DMS153 treated with DMSO at 0.1 percent for 48 hours (cell line): ENCODE results near the gene DUS4L.

Source experiments
- DNase-seq: peaks from one replicate; lab custom pipeline; 2025; ENCODE audit not compliant: unreplicated experiment; lab: John Stamatoyannopoulos, UW

The DUS4L gene

GRCh38 chr7:107579885-107580715, 16.3 kb downstream of the DUS4L start, which contains the start of gene BCAP29:
TSS of gene BCAP29 (plus strand) at chr7:107580246. CDS start at chr7:107580773, 527 bp downstream.
- peak; percentile 57 for DNase-seq

GRCh38 chr7:107580716-107581383, 17.1 kb downstream of the DUS4L start:
- no peak for DNase-seq

- DNase-seq: no peak
Measured at GRCh38 chr7:107581387-107582013, 17.7 kb downstream of the DUS4L start.

- DNase-seq: no peak
Measured at GRCh38 chr7:107582875-107583274, 19.1 kb downstream of the DUS4L start.

GRCh38 chr7:107584716-107585115, 20.9 kb downstream of the DUS4L start:
- DNase-seq: no peak

GRCh38 chr7:107588529-107589130, 24.9 kb downstream of the DUS4L start:
- no peak for DNase-seq

GRCh38 chr7:107591421-107591820, 27.6 kb downstream of the DUS4L start:
- DNase-seq: no peak

- DNase-seq: no peak
Measured at GRCh38 chr7:107592361-107593024, 28.7 kb downstream of the DUS4L start.

GRCh38 chr7:107593025-107593410, 29.2 kb downstream of the DUS4L start:
- no peak for DNase-seq

GRCh38 chr7:107594961-107595737, 31.4 kb downstream of the DUS4L start:
- DNase-seq: no peak

GRCh38 chr7:107596881-107597581, 33.3 kb downstream of the DUS4L start:
- DNase-seq: no peak

GRCh38 chr7:107597582-107597916, 33.8 kb downstream of the DUS4L start:
- DNase-seq: no peak

- no peak for DNase-seq
Measured at GRCh38 chr7:107597953-107598352, 34.2 kb downstream of the DUS4L start.

GRCh38 chr7:107599262-107599661, 35.5 kb downstream of the DUS4L start:
- no peak for DNase-seq

GRCh38 chr7:107600816-107601215, 37.0 kb downstream of the DUS4L start:
- DNase-seq: no peak

GRCh38 chr7:107605218-107605815, 41.5 kb downstream of the DUS4L start:
- DNase-seq: no peak

GRCh38 chr7:107606303-107606702, 42.5 kb downstream of the DUS4L start:
- no peak for DNase-seq

GRCh38 chr7:107609811-107610261, 46.1 kb downstream of the DUS4L start:
- DNase-seq: no peak

- no peak for DNase-seq
Measured at GRCh38 chr7:107610323-107610722, 46.6 kb downstream of the DUS4L start.
